ENCODE results near the gene ZFYVE21.

DNA sequence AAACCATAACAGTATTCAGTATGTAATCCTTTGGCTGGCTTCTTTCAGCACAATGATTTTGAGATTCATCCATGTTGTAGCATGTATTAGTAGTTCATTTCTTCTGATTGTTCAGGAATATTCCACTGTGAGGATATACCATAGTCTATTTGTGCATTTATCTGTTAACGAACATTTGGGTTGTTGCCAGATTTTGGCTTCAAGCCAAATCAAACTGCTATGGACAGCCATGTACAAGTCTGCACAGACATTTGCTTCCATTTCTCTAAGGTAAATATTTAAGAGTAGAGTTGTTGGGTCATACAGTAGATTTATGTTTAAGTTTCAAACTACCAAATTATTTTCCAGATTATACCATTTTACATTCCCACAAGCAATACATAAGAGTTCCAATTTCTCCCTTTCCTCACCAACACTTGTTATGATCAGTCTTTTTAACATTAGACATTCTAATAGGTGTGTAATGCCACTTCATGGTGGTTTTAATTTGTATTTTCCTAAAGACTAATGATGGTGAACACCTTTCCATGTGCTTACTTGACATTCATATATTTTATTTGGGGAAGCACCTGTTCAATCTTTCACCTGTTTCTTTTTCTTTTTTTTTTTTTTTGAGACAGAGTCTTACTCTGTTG is 56.6 kb downstream of the ZFYVE21 start:
- TF ChIP-seq, protein P1, sequence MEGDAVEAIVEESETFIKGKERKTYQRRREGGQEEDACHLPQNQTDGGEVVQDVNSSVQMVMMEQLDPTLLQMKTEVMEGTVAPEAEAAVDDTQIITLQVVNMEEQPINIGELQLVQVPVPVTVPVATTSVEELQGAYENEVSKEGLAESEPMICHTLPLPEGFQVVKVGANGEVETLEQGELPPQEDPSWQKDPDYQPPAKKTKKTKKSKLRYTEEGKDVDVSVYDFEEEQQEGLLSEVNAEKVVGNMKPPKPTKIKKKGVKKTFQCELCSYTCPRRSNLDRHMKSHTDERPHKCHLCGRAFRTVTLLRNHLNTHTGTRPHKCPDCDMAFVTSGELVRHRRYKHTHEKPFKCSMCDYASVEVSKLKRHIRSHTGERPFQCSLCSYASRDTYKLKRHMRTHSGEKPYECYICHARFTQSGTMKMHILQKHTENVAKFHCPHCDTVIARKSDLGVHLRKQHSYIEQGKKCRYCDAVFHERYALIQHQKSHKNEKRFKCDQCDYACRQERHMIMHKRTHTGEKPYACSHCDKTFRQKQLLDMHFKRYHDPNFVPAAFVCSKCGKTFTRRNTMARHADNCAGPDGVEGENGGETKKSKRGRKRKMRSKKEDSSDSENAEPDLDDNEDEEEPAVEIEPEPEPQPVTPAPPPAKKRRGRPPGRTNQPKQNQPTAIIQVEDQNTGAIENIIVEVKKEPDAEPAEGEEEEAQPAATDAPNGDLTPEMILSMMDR (IDR thresholded peaks at IDR 0.05; ENCODE audit: low read depth, low read length, poor library complexity, severe bottlenecking), result no peak
- no peak for TF ChIP-seq EZH2phosphoT487 (IDR thresholded peaks at IDR 0.05; ENCODE audit: borderline replicate concordance, low read length)

All from DOHH2 (cell line).